GM12865 (cell line): ENCODE data around the gene PMEPA1.
"Not testable (repeated sequence)": the region's sequence is repeated elsewhere in the genome, so short reads cannot be mapped to it uniquely, and the experiment has no call there.

Experiments
- DNase-seq: peaks from one replicate; pipeline ENCODE4 v3.0.0; 2010; ENCODE audit warnings: low read depth
- H3K4me3 ChIP-seq: 2 replicates; pipeline ENCODE4 v1.5.1; 2011; ENCODE audit warnings: mild to moderate bottlenecking, low read depth, low read length, control low read depth
- CTCF ChIP-seq: IDR thresholded peaks from 2 replicates; pipeline ENCODE4 v1.5.1; 2011; ENCODE audit warnings: low read length, control low read depth, low read depth, inconsistent platforms; ENCODE audit not compliant: insufficient read depth; ENCODE audit errors: missing control alignments

The PMEPA1 gene

GRCh38 chr20:57630061-57630460 lies 79.8 kb downstream of the PMEPA1 start:
- no peak for DNase-seq
- TF ChIP-seq CTCF: no peak
- H3K4me3 ChIP-seq: no peak overlapping the region

DNA sequence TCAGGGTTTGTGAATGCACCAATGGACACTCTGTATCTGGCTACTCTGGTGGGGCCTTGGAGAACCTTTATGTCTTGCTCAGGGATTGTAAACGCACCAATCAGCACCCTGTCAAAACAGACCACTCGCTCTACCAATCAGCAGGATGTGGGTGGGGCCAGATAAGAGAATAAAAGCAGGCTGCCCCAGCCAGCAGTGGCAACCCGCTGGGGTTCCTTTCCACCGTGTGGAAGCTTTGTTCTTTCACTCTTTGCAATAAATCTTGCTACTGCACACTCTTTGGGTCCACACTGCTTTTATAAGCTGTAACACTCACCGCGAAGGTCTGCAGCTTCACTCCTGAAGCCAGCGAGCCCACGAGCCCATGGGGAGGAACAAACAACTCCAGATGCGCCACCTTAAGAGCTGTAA lies 80.3 kb downstream of the PMEPA1 start:
- DNase-seq, H3K4me3 ChIP-seq: not testable (repeated sequence)

- not testable (repeated sequence) for DNase-seq, H3K4me3 ChIP-seq
These were observed 80.9 kb downstream of the PMEPA1 start for GRCh38 chr20:57628962-57629308.

DNA sequence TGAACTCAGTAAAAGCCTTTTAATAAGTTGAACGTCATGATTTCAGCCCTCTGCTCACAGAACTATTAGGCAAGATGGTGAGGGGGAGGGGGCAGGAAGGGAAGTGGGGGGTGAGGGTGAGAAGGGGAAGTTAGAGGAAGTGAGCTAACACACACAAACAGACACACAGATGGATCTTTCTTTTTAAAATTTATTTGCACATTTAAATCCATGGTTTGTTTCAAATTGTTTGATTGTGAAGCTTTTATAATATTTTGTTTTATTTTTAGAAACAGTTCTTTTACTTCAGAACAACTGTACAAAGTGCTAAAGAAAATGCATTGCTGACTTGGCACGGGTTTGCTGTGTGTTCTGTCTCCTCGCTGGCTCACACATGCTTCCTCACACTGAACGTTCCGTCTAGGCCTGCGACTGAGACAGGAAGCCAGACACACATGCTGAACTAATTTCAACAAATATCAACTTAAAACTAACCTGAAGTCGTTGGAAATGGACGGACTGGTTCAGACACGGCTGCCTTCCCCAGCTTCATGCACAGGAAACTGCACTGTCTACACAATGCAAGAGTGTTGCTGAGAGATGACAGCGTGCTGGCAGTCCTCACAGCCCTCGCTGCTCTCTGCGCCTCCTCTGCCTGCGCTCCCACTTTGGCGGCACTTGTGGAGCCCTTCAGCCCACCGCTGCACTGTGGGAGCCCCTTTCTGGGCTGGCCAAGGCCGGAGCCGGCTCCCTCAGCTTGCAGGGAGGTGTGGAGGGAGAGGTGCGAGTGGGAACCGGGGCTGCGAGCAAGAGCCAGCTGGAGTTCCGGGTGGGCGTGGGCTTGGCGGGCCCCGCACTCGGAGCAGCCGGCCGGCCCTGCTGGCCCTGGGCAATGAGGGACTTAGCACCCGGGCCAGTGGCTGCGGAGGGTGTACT lies 81.5 kb downstream of the PMEPA1 start:
- DNase-seq: peak; percentile 26
- no peak overlapping the region for H3K4me3 ChIP-seq
- TF ChIP-seq CTCF: no peak

DNA sequence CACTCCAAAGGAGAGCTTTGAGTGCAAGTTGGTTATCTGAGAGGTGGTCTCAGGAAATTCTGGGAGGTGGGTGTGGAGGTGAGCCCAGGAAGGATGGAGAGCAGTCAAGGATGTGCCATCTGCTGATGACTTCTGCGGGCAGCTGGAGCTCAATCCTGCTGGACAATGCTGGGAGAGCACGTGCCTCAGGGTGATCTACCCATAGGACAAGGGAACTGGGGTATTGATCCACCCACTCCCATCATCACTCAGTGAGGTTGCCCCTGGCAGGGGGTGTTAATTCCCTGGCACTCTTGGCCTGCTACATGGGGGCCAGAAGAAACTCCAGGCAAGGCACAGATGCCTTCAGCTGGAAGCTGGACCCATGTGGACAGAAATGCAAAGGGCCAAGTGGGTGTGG lies 82.5 kb downstream of the PMEPA1 start:
- DNase-seq: no peak
- no peak overlapping the region for H3K4me3 ChIP-seq
- no peak for TF ChIP-seq CTCF

- no peak overlapping the region for H3K4me3 ChIP-seq
- TF ChIP-seq CTCF: no peak
- DNase-seq: no peak
These were observed 83.8 kb downstream of the PMEPA1 start for GRCh38 chr20:57625978-57626377.

GRCh38 chr20:57625181-57625958 lies 84.4 kb downstream of the PMEPA1 start:
- DNase-seq: no peak
- no peak for TF ChIP-seq CTCF
- no peak overlapping the region for H3K4me3 ChIP-seq
